SK-N-SH treated with all-trans-retinoic acid at 6 μM for 48 hours (cell line): ENCODE measurements around the gene PTPRN2.

Source experiments
- ATAC-seq: fragments of 200-7000 bp; cut with Tn5 transposase; 3 replicates; pipeline ENCODE4 v1.9.1; 2020; ENCODE audit warnings: mild to moderate bottlenecking, moderate library complexity
- ARNTL ChIP-seq: fragments of 450-650 bp; formaldehyde crosslinking; IDR thresholded peaks from 2 replicates; pipeline ENCODE4 v1.5.0; 2020; ENCODE audit warnings: low read depth, mild to moderate bottlenecking, moderate library complexity, borderline replicate concordance
- BACH2 ChIP-seq: fragments of 250-450 bp; sonication (Bioruptor Pico); IDR thresholded peaks from 2 replicates; pipeline ENCODE4 v1.9.0; 2021; ENCODE audit warnings: mild to moderate bottlenecking, borderline replicate concordance
- CREB5 ChIP-seq: fragments of 250-450 bp; sonication (Bioruptor Pico); IDR thresholded peaks from 2 replicates; pipeline ENCODE4 v1.5.1; 2020; ENCODE audit warnings: low read depth, mild to moderate bottlenecking, moderate library complexity
- CSDC2 ChIP-seq: fragments of 250-450 bp; sonication (Bioruptor Pico); IDR thresholded peaks from 2 replicates; pipeline ENCODE4 v1.5.0; 2020; ENCODE audit warnings: mild to moderate bottlenecking, moderate library complexity
- CSRNP3 ChIP-seq: fragments of 250-450 bp; sonication (Bioruptor Pico); IDR thresholded peaks from 2 replicates; pipeline ENCODE4 v1.5.1; 2021; ENCODE audit warnings: mild to moderate bottlenecking, moderate library complexity
- ESRRG ChIP-seq: fragments of 250-450 bp; sonication (Bioruptor Pico); IDR thresholded peaks from 2 replicates; pipeline ENCODE4 v1.6.1; 2021; ENCODE audit warnings: mild to moderate bottlenecking
- GLIS3 ChIP-seq: fragments of 250-450 bp; sonication (Bioruptor Pico); IDR thresholded peaks from 2 replicates; pipeline ENCODE4 v1.5.0; 2020; ENCODE audit warnings: mild to moderate bottlenecking, moderate library complexity
- ISL1 ChIP-seq: fragments of 250-450 bp; sonication (Bioruptor Pico); IDR thresholded peaks from 2 replicates; pipeline ENCODE4 v2.1.2; 2022; ENCODE audit warnings: mild to moderate bottlenecking, moderate library complexity
- OSR1 ChIP-seq: fragments of 250-450 bp; sonication (Bioruptor Pico); IDR thresholded peaks from 2 replicates; pipeline ENCODE4 v1.8.0; 2022; ENCODE audit warnings: moderate library complexity, mild to moderate bottlenecking, inconsistent platforms
- POU6F1 ChIP-seq: fragments of 250-450 bp; sonication (Bioruptor Pico); IDR thresholded peaks from 2 replicates; pipeline ENCODE4 v1.8.0; 2021; ENCODE audit warnings: low read depth, mild to moderate bottlenecking, moderate library complexity, borderline replicate concordance
- PPARA ChIP-seq: fragments of 250-450 bp; sonication (Bioruptor Pico); IDR thresholded peaks from 2 replicates; pipeline ENCODE4 v1.5.0; 2020; ENCODE audit warnings: mild to moderate bottlenecking, borderline replicate concordance
- RARB ChIP-seq: fragments of 250-450 bp; sonication (Bioruptor Pico); IDR thresholded peaks from 2 replicates; pipeline ENCODE4 v1.8.0; 2021; ENCODE audit warnings: mild to moderate bottlenecking, moderate library complexity
- SNAI2 ChIP-seq: fragments of 250-450 bp; sonication (Bioruptor Pico); IDR thresholded peaks from 2 replicates; pipeline ENCODE4 v1.5.0; 2020; ENCODE audit warnings: mild to moderate bottlenecking, moderate library complexity
- TCF4 ChIP-seq: fragments of 250-450 bp; sonication (Bioruptor Pico); IDR thresholded peaks from 2 replicates; pipeline ENCODE4 v1.8.0; 2021; ENCODE audit warnings: mild to moderate bottlenecking, moderate library complexity, borderline replicate concordance
- TOX ChIP-seq: fragments of 250-450 bp; sonication (Bioruptor Pico); IDR thresholded peaks from 2 replicates; pipeline ENCODE4 v1.8.0; 2021; ENCODE audit warnings: mild to moderate bottlenecking, moderate library complexity, borderline replicate concordance
- TSHZ2 ChIP-seq: fragments of 250-450 bp; sonication (Bioruptor Pico); IDR thresholded peaks from 2 replicates; pipeline ENCODE4 v1.5.0; 2020; ENCODE audit warnings: mild to moderate bottlenecking, moderate library complexity
- ZC3H10 ChIP-seq: fragments of 250-450 bp; sonication (Bioruptor Pico); IDR thresholded peaks from 2 replicates; pipeline ENCODE4 v1.5.1; 2021; ENCODE audit warnings: mild to moderate bottlenecking, moderate library complexity
- ZFP3 ChIP-seq: fragments of 250-450 bp; sonication (Bioruptor Pico); IDR thresholded peaks from 2 replicates; pipeline ENCODE4 v1.5.0; 2020; ENCODE audit warnings: mild to moderate bottlenecking, moderate library complexity
- ZFP30 ChIP-seq: fragments of 450-650 bp; formaldehyde crosslinking; IDR thresholded peaks from 2 replicates; pipeline ENCODE4 v1.5.0; 2022; ENCODE audit warnings: mild to moderate bottlenecking, moderate library complexity
- ZNF565 ChIP-seq: fragments of 450-650 bp; formaldehyde crosslinking; conservative IDR thresholded peaks from 2 replicates; pipeline ENCODE4 v1.5.0; 2020; ENCODE audit warnings: low read depth, mild to moderate bottlenecking, moderate library complexity
- ZNF70 ChIP-seq: fragments of 450-650 bp; formaldehyde crosslinking; IDR thresholded peaks from 2 replicates; pipeline ENCODE4 v1.5.0; 2020; ENCODE audit warnings: mild to moderate bottlenecking, moderate library complexity
- ZNF8 ChIP-seq: fragments of 450-650 bp; formaldehyde crosslinking; IDR thresholded peaks from 2 replicates; pipeline ENCODE4 v1.5.0; 2020; ENCODE audit warnings: mild to moderate bottlenecking, moderate library complexity
- TF ChIP-seq, protein P1 (sequence below): fragments of 250-450 bp; sonication (Bioruptor Pico); IDR thresholded peaks from 2 replicates; pipeline ENCODE4 v1.8.0; 2020; ENCODE audit warnings: mild to moderate bottlenecking, moderate library complexity, borderline replicate concordance

PTPRN2 gene

GRCh38 chr7:157572622-157573021 lies 1015.0 kb downstream of the PTPRN2 start:
- TF ChIP-seq ESRRG (CRISPR knock-in tag) (no peak), BACH2 (CRISPR knock-in tag) (no peak), ZNF70 (CRISPR knock-in tag) (no peak), ISL1 (CRISPR knock-in tag) (no peak), ZFP3 (CRISPR knock-in tag) (no peak), POU6F1 (CRISPR knock-in tag) (no peak), RARB (CRISPR knock-in tag) (no peak), GLIS3 (CRISPR knock-in tag) (no peak), PPARA (CRISPR knock-in tag) (no peak), ARNTL (CRISPR knock-in tag) (no peak), CSDC2 (CRISPR knock-in tag) (no peak), CREB5 (no peak), ZC3H10 (no peak), TCF4 (CRISPR knock-in tag) (no peak), TOX (CRISPR knock-in tag) (no peak), OSR1 (CRISPR knock-in tag) (no peak), SNAI2 (CRISPR knock-in tag) (no peak), CSRNP3 (CRISPR knock-in tag) (no peak), ZFP30 (CRISPR knock-in tag) (no peak)
- TF ChIP-seq, protein P1, sequence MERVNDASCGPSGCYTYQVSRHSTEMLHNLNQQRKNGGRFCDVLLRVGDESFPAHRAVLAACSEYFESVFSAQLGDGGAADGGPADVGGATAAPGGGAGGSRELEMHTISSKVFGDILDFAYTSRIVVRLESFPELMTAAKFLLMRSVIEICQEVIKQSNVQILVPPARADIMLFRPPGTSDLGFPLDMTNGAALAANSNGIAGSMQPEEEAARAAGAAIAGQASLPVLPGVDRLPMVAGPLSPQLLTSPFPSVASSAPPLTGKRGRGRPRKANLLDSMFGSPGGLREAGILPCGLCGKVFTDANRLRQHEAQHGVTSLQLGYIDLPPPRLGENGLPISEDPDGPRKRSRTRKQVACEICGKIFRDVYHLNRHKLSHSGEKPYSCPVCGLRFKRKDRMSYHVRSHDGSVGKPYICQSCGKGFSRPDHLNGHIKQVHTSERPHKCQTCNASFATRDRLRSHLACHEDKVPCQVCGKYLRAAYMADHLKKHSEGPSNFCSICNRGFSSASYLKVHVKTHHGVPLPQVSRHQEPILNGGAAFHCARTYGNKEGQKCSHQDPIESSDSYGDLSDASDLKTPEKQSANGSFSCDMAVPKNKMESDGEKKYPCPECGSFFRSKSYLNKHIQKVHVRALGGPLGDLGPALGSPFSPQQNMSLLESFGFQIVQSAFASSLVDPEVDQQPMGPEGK (CRISPR knock-in tag): no peak
- ATAC-seq: no peak

DNA sequence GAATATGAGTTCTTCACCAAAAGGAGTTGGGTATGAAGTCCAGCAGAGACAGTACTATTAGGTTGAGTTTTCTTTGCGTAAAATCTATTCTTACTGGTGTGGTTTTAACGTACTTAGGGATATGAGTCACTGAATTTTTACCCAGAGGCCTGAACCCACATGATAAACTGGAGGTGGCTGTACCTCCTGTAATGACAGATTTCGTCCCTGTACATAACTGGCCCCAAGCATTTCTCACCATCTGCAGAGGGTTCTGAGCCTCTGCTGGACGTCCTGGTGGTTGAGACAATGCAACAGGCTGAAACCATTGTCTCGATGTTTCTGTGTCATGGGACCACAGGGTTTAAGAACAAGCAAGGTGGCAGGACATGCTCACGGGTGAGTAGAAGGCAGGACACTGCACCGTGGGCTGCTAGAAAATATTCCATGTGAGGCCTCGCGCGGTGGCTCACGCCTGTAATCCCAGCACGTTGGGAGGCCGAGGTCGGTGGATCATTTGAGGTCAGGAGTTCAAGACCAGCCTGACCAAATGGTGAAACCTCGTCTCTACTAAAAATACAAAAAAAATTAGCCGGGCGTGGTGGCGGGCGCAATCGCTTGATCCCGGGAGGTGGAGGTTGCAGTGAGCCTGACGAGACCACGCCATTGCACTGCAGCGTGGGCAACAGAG lies 1017.0 kb downstream of the PTPRN2 start:
- no peak for ATAC-seq

More for the DNA sequence above, 1017.0 kb downstream of the PTPRN2 start:
- TF ChIP-seq, protein P1 (CRISPR knock-in tag): no peak
- no peak for TF ChIP-seq SNAI2 (CRISPR knock-in tag)
- TF ChIP-seq ZNF8 (CRISPR knock-in tag): no peak
- no peak for TF ChIP-seq TOX (CRISPR knock-in tag)
- no peak for TF ChIP-seq TSHZ2 (CRISPR knock-in tag)
- TF ChIP-seq ISL1 (CRISPR knock-in tag): no peak
- TF ChIP-seq ZNF565 (CRISPR knock-in tag): no peak
- no peak for TF ChIP-seq ZFP30 (CRISPR knock-in tag)
- no peak for TF ChIP-seq ESRRG (CRISPR knock-in tag)
- no peak for TF ChIP-seq ZC3H10
- no peak for TF ChIP-seq BACH2 (CRISPR knock-in tag)
- TF ChIP-seq RARB (CRISPR knock-in tag): no peak
- TF ChIP-seq ARNTL (CRISPR knock-in tag): no peak
- no peak for TF ChIP-seq ZNF70 (CRISPR knock-in tag)
- no peak for TF ChIP-seq PPARA (CRISPR knock-in tag)
- no peak for TF ChIP-seq ZFP3 (CRISPR knock-in tag)
- no peak for TF ChIP-seq OSR1 (CRISPR knock-in tag)
- no peak for TF ChIP-seq GLIS3 (CRISPR knock-in tag)
- TF ChIP-seq TCF4 (CRISPR knock-in tag): no peak
- TF ChIP-seq, all 23 proteins: peak for 0
